Liver (tissue), 9 donors: Measurements from ENCODE around the gene DGCR2. TPM values are rescaled to one million over a fixed set of nuclear protein-coding genes. Genes with fewer than 3 reads are reported as not detected.

Experiments used
- DNase-seq: peaks from one replicate; pipeline ENCODE4 v3.0.0-alpha.2; 2017; ENCODE audit warnings: low spot score
- H3K27ac ChIP-seq, 2 donors: one replicate each; pipeline ENCODE4 v1.7.0; 2013; ENCODE audit warnings: inconsistent platforms in 2 of 2, low read length in 2 of 2, control low read depth in 1 of 2, low read depth in 1 of 2, mild to moderate bottlenecking in 1 of 2
- H3K27me3 ChIP-seq, 4 donors: one replicate each; pipeline versions ENCODE4 v1.6.1 to v1.7.0; 2013; ENCODE audit warnings: low read length in 3 of 4, inconsistent platforms in 1 of 4, mild to moderate bottlenecking in 1 of 4, moderate library complexity in 1 of 4; ENCODE audit not compliant: control insufficient read depth in 4 of 4, insufficient read depth in 4 of 4
- H3K36me3 ChIP-seq, 4 donors: one replicate each; pipeline versions ENCODE4 v1.6.1 to v1.7.0; 2013; ENCODE audit warnings: low read length in 3 of 4, mild to moderate bottlenecking in 3 of 4, low read depth in 1 of 4, moderate library complexity in 1 of 4; ENCODE audit not compliant: control insufficient read depth in 4 of 4, insufficient read depth in 3 of 4
- H3K4me1 ChIP-seq, 4 donors: one replicate each; pipeline versions ENCODE4 v1.6.1 to v1.7.0; 2013; ENCODE audit warnings: low read length in 3 of 4, mild to moderate bottlenecking in 3 of 4, moderate library complexity in 1 of 4; ENCODE audit not compliant: control insufficient read depth in 4 of 4, insufficient read depth in 4 of 4
- H3K4me3 ChIP-seq, 3 donors: one replicate each; pipeline versions ENCODE4 v1.6.1 to v1.7.0; 2013; ENCODE audit warnings: low read length in 3 of 3, control low read depth in 1 of 3, low read depth in 1 of 3, mild to moderate bottlenecking in 1 of 3
- H3K9ac ChIP-seq, 2 donors: one replicate each; pipeline ENCODE4 v1.7.0; 2013; ENCODE audit warnings: low read length in 2 of 2, mild to moderate bottlenecking in 2 of 2, moderate library complexity in 2 of 2, control low read depth in 1 of 2, low read depth in 1 of 2
- H3K9me3 ChIP-seq, 4 donors: one replicate each; pipeline versions ENCODE4 v1.6.1 to v1.7.0; 2013; ENCODE audit warnings: low read length in 3 of 4; ENCODE audit not compliant: control insufficient read depth in 4 of 4
- ATF3 ChIP-seq: IDR thresholded peaks from 2 replicates; pipeline ENCODE4 v1.6.1; 2016; ENCODE audit warnings: antibody characterized with exemption
- EGR1 ChIP-seq, 2 donors: IDR thresholded peaks; 2 replicates each; pipeline ENCODE4 v1.6.1; 2016 to 2018; ENCODE audit warnings: antibody characterized with exemption in 2 of 2, low read depth in 2 of 2
- FOXA2 ChIP-seq: IDR thresholded peaks from 2 replicates; pipeline ENCODE4 v1.6.1; 2016; ENCODE audit warnings: antibody characterized with exemption
- GABPA ChIP-seq, 2 donors: IDR thresholded peaks in 1 of 2; conservative IDR thresholded peaks in 1 of 2; 2 replicates each; pipeline ENCODE4 v1.6.1; 2016; ENCODE audit warnings: antibody characterized with exemption in 2 of 2, mild to moderate bottlenecking in 1 of 2, moderate library complexity in 1 of 2
- HNF4A ChIP-seq, 2 donors: conservative IDR thresholded peaks; 2 replicates each; pipeline ENCODE4 v1.6.1; 2016; ENCODE audit warnings: antibody characterized with exemption in 2 of 2, mild to moderate bottlenecking in 2 of 2
- HNF4G ChIP-seq: IDR thresholded peaks from 2 replicates; pipeline ENCODE4 v1.6.1; 2016; ENCODE audit warnings: antibody characterized with exemption
- JUND ChIP-seq, 2 donors: IDR thresholded peaks; 2 replicates each; pipeline ENCODE4 v1.6.1; 2016; ENCODE audit warnings: antibody characterized with exemption in 2 of 2
- MAX ChIP-seq: IDR thresholded peaks from 2 replicates; pipeline ENCODE4 v1.6.1; 2016; ENCODE audit warnings: antibody characterized with exemption
- NR2F2 ChIP-seq: IDR thresholded peaks from 2 replicates; pipeline ENCODE4 v1.6.1; 2016; ENCODE audit warnings: antibody characterized with exemption
- RAD21 ChIP-seq, 2 donors: IDR thresholded peaks; 2 replicates each; pipeline ENCODE4 v1.6.1; 2016; ENCODE audit warnings: antibody characterized with exemption in 2 of 2, mild to moderate bottlenecking in 2 of 2
- RXRA ChIP-seq, 2 donors: IDR thresholded peaks; 2 replicates each; pipeline ENCODE4 v1.6.1; 2017 to 2018; ENCODE audit warnings: antibody characterized with exemption in 2 of 2, mild to moderate bottlenecking in 1 of 2
- SP1 ChIP-seq: IDR thresholded peaks from 2 replicates; pipeline ENCODE4 v1.6.1; 2018; ENCODE audit warnings: antibody characterized with exemption, mild to moderate bottlenecking
- TAF1 ChIP-seq: conservative IDR thresholded peaks from 2 replicates; pipeline ENCODE4 v1.6.1; 2016; ENCODE audit warnings: antibody characterized with exemption, mild to moderate bottlenecking
- YY1 ChIP-seq: IDR thresholded peaks from 2 replicates; pipeline ENCODE4 v1.6.1; 2016; ENCODE audit warnings: antibody characterized with exemption, mild to moderate bottlenecking
- ZBTB33 ChIP-seq: IDR thresholded peaks from 2 replicates; pipeline ENCODE4 v1.6.1; 2016; ENCODE audit warnings: antibody characterized with exemption
- WGBS: extraction: QIAGEN DNeasy Blood & Tissue Kit; methylation state at CpG from one replicate; pipeline ENCODE4 v1.1.7; 2013; 5-methylcytosine and 5-hydroxymethylcytosine counted together
- polyA plus RNA-seq, 2 donors: library from polyadenylated mRNA; stranded (reverse) in 1 of 2; unstranded in 1 of 2; fragments of 200-250 nt in 1 of 2; fragments of >200 nt in 1 of 2; fragmentation: Nextera tagmentation in 1 of 2; extraction: Ambion mirVana in 1 of 2; gene quantifications; one replicate each; pipeline versions ENCODE4 v1.2.1 to v1.2.3, GENCODE V29; 2013 to 2015
- total RNA-seq, 2 donors: library from RNA; depleted of rRNA; stranded (reverse); fragments of >200 nt; gene quantifications; one replicate each; pipeline ENCODE4 v1.2.3, GENCODE V29; 2014
- TF ChIP-seq, protein P1 (sequence below): fragments of 150-350 bp; IDR thresholded peaks from 2 replicates; pipeline ENCODE4 v1.5.1; 2017; ENCODE audit warnings: improper control_type of control experiment, low read depth, low read length; ENCODE audit not compliant: missing input control
- TF ChIP-seq, protein P2 (sequence below): IDR thresholded peaks from 2 replicates; pipeline ENCODE4 v1.6.1; 2016; ENCODE audit warnings: antibody characterized with exemption, mild to moderate bottlenecking
- donor health status: healthy.
- donor health status: healthy.
- donor health status: healthy.
- donor health status: healthy.
- donor health status: healthy.

The DGCR2 gene
- total and polyA plus RNA-seq, 4 donors: 11.2 to 30.0 (median 21.1) TPM

GRCh38 chr22:19128009-19128401 is 5.8 kb upstream of the DGCR2 start:
- H3K4me1 ChIP-seq: peaks cover 0 to 2% (median under 1%) of the 10 kb centered on the region in 4 donors
- H3K9ac ChIP-seq: no peak overlapping the region
- H3K27ac ChIP-seq: no peak overlapping the region
- DNase-seq: no peak
- peaks cover 0 to 5% (median 1%) of the 10 kb centered on the region in 4 donors for H3K36me3 ChIP-seq
- 92% methylated on average over 7 of the region's 7 CpGs for WGBS
- no peaks in the 10 kb centered on the region for H3K27me3 ChIP-seq
- no peak overlapping the region for H3K4me3 ChIP-seq
- no peaks in the 10 kb centered on the region for H3K9me3 ChIP-seq
- TF ChIP-seq HNF4G (no peak), RAD21 (IDR thresholded peaks at IDR 0.05) (no peak), ATF3 (no peak), EGR1 (IDR thresholded peaks at IDR 0.05; ENCODE audit: low read depth in 2 of 2) (no peak), GABPA (IDR thresholded peaks at IDR 0.05 in 1 of 2, conservative IDR thresholded peaks at IDR 0.05 in 1 of 2) (no peak), JUND (IDR thresholded peaks at IDR 0.05) (no peak), TAF1 (no peak), RXRA (IDR thresholded peaks at IDR 0.05) (no peak), MAX (no peak), HNF4A (conservative IDR thresholded peaks at IDR 0.05) (no peak), ZBTB33 (no peak), YY1 (no peak)
- TF ChIP-seq, protein P1, sequence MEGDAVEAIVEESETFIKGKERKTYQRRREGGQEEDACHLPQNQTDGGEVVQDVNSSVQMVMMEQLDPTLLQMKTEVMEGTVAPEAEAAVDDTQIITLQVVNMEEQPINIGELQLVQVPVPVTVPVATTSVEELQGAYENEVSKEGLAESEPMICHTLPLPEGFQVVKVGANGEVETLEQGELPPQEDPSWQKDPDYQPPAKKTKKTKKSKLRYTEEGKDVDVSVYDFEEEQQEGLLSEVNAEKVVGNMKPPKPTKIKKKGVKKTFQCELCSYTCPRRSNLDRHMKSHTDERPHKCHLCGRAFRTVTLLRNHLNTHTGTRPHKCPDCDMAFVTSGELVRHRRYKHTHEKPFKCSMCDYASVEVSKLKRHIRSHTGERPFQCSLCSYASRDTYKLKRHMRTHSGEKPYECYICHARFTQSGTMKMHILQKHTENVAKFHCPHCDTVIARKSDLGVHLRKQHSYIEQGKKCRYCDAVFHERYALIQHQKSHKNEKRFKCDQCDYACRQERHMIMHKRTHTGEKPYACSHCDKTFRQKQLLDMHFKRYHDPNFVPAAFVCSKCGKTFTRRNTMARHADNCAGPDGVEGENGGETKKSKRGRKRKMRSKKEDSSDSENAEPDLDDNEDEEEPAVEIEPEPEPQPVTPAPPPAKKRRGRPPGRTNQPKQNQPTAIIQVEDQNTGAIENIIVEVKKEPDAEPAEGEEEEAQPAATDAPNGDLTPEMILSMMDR: no peak

DNA sequence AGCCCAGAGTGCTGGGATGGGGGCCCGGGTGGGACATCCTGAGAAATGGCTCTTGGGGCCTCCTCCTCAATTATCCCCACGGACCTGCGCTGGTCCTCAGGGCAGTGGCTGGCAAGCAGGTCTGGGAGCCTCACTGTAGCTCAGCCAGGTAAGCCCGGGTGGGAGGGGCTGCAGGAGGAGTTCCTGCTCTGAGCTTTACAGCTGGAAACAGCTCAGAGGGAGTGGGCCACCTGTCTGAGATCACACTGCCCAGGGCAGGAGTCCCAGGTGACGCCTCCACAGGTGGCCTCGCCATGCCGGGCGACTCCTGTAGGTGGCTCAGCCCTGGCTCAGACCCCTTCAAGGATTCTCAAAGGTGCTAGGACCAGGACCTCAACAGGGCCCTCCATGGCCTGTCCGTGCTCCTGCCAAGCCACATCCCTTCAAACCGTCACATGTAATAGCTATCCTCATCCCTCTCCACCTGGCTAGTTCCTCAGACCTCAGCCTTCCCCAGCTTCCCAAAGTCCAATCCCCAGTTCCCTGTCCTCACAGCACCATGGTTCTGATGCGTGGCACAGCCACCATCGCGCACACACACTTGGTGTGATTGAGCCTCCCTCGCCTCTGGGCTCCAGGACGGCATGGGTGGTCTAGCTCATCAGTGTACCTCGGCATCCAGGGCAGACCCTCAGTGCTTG is 5.3 kb upstream of the DGCR2 start:
- H3K36me3 ChIP-seq: peaks cover 0 to 5% (median 0%) of the 10 kb centered on the region in 4 donors
- WGBS: 90% methylated on average over 16 of the region's 16 CpGs
- peaks cover 0 to 6% (median 3%) of the 10 kb centered on the region in 4 donors for H3K4me1 ChIP-seq
- DNase-seq: no peak
- H3K9me3 ChIP-seq: no peaks in the 10 kb centered on the region
- no peak overlapping the region for H3K27ac ChIP-seq
- H3K9ac ChIP-seq: no peak overlapping the region
- H3K27me3 ChIP-seq: no peaks in the 10 kb centered on the region
- H3K4me3 ChIP-seq: no peak overlapping the region
- TF ChIP-seq RAD21 (IDR thresholded peaks at IDR 0.05) (no peak), JUND (IDR thresholded peaks at IDR 0.05) (no peak), SP1 (no peak), HNF4G (no peak), GABPA (IDR thresholded peaks at IDR 0.05 in 1 of 2, conservative IDR thresholded peaks at IDR 0.05 in 1 of 2) (no peak), ATF3 (no peak), FOXA2 (no peak), EGR1 (IDR thresholded peaks at IDR 0.05; ENCODE audit: low read depth in 2 of 2) (no peak), HNF4A (conservative IDR thresholded peaks at IDR 0.05) (no peak), NR2F2 (no peak), RXRA (IDR thresholded peaks at IDR 0.05) (no peak), ZBTB33 (no peak), YY1 (no peak)
- TF ChIP-seq, protein P1: no peak
- TF ChIP-seq, protein P2, sequence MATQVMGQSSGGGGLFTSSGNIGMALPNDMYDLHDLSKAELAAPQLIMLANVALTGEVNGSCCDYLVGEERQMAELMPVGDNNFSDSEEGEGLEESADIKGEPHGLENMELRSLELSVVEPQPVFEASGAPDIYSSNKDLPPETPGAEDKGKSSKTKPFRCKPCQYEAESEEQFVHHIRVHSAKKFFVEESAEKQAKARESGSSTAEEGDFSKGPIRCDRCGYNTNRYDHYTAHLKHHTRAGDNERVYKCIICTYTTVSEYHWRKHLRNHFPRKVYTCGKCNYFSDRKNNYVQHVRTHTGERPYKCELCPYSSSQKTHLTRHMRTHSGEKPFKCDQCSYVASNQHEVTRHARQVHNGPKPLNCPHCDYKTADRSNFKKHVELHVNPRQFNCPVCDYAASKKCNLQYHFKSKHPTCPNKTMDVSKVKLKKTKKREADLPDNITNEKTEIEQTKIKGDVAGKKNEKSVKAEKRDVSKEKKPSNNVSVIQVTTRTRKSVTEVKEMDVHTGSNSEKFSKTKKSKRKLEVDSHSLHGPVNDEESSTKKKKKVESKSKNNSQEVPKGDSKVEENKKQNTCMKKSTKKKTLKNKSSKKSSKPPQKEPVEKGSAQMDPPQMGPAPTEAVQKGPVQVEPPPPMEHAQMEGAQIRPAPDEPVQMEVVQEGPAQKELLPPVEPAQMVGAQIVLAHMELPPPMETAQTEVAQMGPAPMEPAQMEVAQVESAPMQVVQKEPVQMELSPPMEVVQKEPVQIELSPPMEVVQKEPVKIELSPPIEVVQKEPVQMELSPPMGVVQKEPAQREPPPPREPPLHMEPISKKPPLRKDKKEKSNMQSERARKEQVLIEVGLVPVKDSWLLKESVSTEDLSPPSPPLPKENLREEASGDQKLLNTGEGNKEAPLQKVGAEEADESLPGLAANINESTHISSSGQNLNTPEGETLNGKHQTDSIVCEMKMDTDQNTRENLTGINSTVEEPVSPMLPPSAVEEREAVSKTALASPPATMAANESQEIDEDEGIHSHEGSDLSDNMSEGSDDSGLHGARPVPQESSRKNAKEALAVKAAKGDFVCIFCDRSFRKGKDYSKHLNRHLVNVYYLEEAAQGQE: no peak
